Neural progenitor cell (in vitro differentiated cells): ENCODE measurements around the gene TTC39A. TPM values are rescaled to one million over a fixed set of nuclear protein-coding genes. Genes with fewer than 3 reads are reported as not detected.

ENCODE experiments used
- DNase-seq: peaks from one replicate; pipeline ENCODE4 v3.0.0-alpha.2; 2016; ENCODE audit warnings: low spot score
- H2AFZ ChIP-seq: fragments of 200-600 bp; sonication (generic); replicated peaks from 2 replicates; pipeline ENCODE4 v1.6.1; 2016; ENCODE audit warnings: antibody characterized with exemption
- H3F3A ChIP-seq: fragments of 200-600 bp; sonication (generic); 2 replicates; pipeline ENCODE4 v1.6.1; 2016; ENCODE audit warnings: antibody characterized with exemption, low read depth
- H3K27ac ChIP-seq: fragments of 200-600 bp; sonication (generic); 2 replicates; pipeline ENCODE4 v1.5.1; 2016; ENCODE audit warnings: mild to moderate bottlenecking
- H3K27me3 ChIP-seq: fragments of 200-600 bp; sonication (generic); 2 replicates; pipeline ENCODE4 v1.6.1; 2016; ENCODE audit warnings: mild to moderate bottlenecking, moderate library complexity
- H3K36me3 ChIP-seq: fragments of 200-600 bp; sonication (generic); 2 replicates; pipeline ENCODE4 v1.5.1; 2016
- H3K4me1 ChIP-seq: fragments of 200-600 bp; sonication (generic); 2 replicates; pipeline ENCODE4 v1.6.1; 2016; ENCODE audit warnings: mixed run types
- H3K4me2 ChIP-seq: fragments of 200-600 bp; sonication (generic); 2 replicates; pipeline ENCODE4 v1.6.1; 2016
- H3K4me3 ChIP-seq: fragments of 200-600 bp; sonication (generic); 2 replicates; pipeline ENCODE4 v1.5.1; 2016
- H3K79me2 ChIP-seq: fragments of 200-600 bp; sonication (generic); 2 replicates; pipeline ENCODE4 v1.6.1; 2016; ENCODE audit warnings: low read depth
- H3K9ac ChIP-seq: fragments of 200-600 bp; sonication (generic); 2 replicates; pipeline ENCODE4 v1.6.1; 2016
- H3K9me3 ChIP-seq: fragments of 200-600 bp; sonication (generic); 2 replicates; pipeline ENCODE4 v1.5.1; 2016; ENCODE audit warnings: low read depth
- H4K20me1 ChIP-seq: fragments of 200-600 bp; sonication (generic); 2 replicates; pipeline ENCODE4 v1.6.1; 2016; ENCODE audit warnings: low read depth
- H3K27ac Mint-ChIP-seq: 3 replicates; pipeline ENCODE4 v1.8.0; 2021; ENCODE audit warnings: mixed read lengths
- H3K27me3 Mint-ChIP-seq: 2 replicates; pipeline ENCODE4 v1.8.0; 2022; ENCODE audit warnings: low read depth, mild to moderate bottlenecking, inconsistent platforms, moderate library complexity, mixed read lengths; ENCODE audit not compliant: insufficient read depth
- H3K36me3 Mint-ChIP-seq: 3 replicates; pipeline ENCODE4 v1.8.0; 2021; ENCODE audit warnings: mixed read lengths
- H3K4me1 Mint-ChIP-seq: 3 replicates; pipeline ENCODE4 v1.8.0; 2021; ENCODE audit warnings: mixed read lengths
- H3K4me3 Mint-ChIP-seq: 3 replicates; pipeline ENCODE4 v1.8.0; 2021; ENCODE audit warnings: mild to moderate bottlenecking, moderate library complexity, mixed read lengths
- H3K9me3 Mint-ChIP-seq: 3 replicates; pipeline ENCODE4 v1.8.0; 2020; ENCODE audit warnings: mixed read lengths
- EZH2 ChIP-seq: fragments of 200-600 bp; sonication (generic); IDR thresholded peaks from 2 replicates; pipeline ENCODE4 v1.6.1; 2017; ENCODE audit warnings: antibody characterized with exemption, mild to moderate bottlenecking, moderate library complexity
- EZH2phosphoT487 ChIP-seq: fragments of 200-600 bp; sonication (generic); IDR thresholded peaks from 2 replicates; pipeline ENCODE4 v1.6.1; 2017; ENCODE audit warnings: antibody characterized with exemption
- total RNA-seq: library from RNA; depleted of rRNA; stranded (reverse); fragments of >200 nt; gene quantifications from 2 replicates; pipeline ENCODE4 v1.2.3, GENCODE V29; 2015; ENCODE audit warnings: low replicate concordance
- TF ChIP-seq, protein P1 (sequence below): fragments of 200-600 bp; sonication (generic); IDR thresholded peaks from 2 replicates; pipeline ENCODE4 v1.5.1; 2017; ENCODE audit warnings: antibody characterized with exemption, mild to moderate bottlenecking

TTC39A gene
- total RNA-seq, 1 donor from 2014 or later: 0.94 TPM

DNA sequence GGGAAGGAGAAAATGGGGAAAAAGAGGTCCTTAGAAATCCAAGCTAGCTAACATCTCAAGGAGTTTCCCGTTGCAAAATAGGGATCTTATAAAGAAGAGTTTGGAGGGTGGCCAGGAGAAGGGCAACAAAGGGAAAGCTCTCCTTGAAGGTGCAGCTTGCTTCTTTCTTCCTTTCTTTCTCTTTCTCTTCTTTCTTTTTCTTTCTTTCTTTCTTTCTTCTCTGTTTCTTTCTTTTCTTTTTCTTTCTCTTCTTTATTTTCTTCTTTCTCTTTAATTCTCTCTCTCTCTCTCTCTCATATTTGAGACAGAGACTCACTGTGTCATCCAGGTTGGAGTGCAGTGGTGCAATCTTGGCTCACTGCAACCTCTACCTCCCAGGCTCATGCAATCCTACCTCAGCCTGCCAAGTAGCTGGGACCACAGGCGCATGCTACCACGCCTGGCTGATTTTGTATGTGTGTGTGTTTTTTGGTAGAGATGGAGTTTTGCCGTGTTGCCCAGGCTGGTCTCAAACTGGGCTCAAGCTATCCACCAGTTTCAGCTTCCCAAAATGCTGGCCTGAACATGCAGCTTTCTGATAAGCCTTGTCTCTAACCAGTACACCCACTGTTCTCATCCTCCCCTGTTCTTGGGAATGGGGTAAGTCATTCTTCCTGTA, 49.9 kb downstream of the TTC39A start:
- TF ChIP-seq, protein P1, sequence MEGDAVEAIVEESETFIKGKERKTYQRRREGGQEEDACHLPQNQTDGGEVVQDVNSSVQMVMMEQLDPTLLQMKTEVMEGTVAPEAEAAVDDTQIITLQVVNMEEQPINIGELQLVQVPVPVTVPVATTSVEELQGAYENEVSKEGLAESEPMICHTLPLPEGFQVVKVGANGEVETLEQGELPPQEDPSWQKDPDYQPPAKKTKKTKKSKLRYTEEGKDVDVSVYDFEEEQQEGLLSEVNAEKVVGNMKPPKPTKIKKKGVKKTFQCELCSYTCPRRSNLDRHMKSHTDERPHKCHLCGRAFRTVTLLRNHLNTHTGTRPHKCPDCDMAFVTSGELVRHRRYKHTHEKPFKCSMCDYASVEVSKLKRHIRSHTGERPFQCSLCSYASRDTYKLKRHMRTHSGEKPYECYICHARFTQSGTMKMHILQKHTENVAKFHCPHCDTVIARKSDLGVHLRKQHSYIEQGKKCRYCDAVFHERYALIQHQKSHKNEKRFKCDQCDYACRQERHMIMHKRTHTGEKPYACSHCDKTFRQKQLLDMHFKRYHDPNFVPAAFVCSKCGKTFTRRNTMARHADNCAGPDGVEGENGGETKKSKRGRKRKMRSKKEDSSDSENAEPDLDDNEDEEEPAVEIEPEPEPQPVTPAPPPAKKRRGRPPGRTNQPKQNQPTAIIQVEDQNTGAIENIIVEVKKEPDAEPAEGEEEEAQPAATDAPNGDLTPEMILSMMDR: no peak
- TF ChIP-seq EZH2 (no peak), EZH2phosphoT487 (no peak)
- peaks cover 11% of the 10 kb centered on the region for H3F3A ChIP-seq
- H3K36me3 ChIP-seq: no peaks in the 10 kb centered on the region
- no peak for DNase-seq
- H3K4me1 ChIP-seq: peaks cover 12% of the 10 kb centered on the region
- no peak overlapping the region for H3K4me3 ChIP-seq
- H3K27ac ChIP-seq: no peak overlapping the region
- H4K20me1 ChIP-seq: peaks cover 7% of the 10 kb centered on the region
- no peaks in the 10 kb centered on the region for H3K79me2 ChIP-seq
- H3K4me2 ChIP-seq: no peak overlapping the region
- H3K36me3 Mint-ChIP-seq: peaks cover 2% of the 10 kb centered on the region
- no peak overlapping the region for H2AFZ ChIP-seq
- H3K9me3 ChIP-seq: no peaks in the 10 kb centered on the region
- H3K27ac Mint-ChIP-seq: no peak overlapping the region
- no peak overlapping the region for H3K4me3 Mint-ChIP-seq
- no peaks in the 10 kb centered on the region for H3K27me3 ChIP-seq
- H3K9ac ChIP-seq: no peak overlapping the region
- H3K9me3 Mint-ChIP-seq: no peaks in the 10 kb centered on the region
- H3K27me3 Mint-ChIP-seq: no peaks in the 10 kb centered on the region
- H3K4me1 Mint-ChIP-seq: peaks cover 14% of the 10 kb centered on the region

DNA sequence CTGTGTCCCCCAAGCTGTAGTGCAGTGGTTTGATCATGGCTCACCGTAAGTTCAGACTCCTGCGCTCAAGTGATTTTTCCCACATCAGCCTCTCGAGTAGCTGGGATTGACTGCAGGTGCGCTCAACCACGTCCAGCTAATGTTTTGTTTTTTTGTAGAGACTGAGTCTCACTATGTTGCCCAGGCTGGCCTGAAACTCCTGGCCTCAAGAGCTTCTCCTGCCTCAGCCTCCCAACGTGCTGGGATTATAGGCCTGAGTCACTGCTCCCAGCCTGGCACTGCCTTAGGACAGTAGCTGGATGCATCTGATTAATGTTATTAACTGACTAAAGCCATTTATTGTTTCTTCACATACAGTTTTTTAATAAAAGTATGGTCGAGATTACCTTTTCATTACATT, 54.1 kb downstream of the TTC39A start:
- Mint-ChIP-seq H3K9me3 (no peaks in the 10 kb centered on the region), H3K27ac (no peak overlapping the region), H3K4me1 (peaks cover 7% of the 10 kb centered on the region), H3K4me3 (no peak overlapping the region), H3K36me3 (peaks cover 12% of the 10 kb centered on the region), H3K27me3 (no peaks in the 10 kb centered on the region)
- no peak for TF ChIP-seq EZH2
- no peak for TF ChIP-seq EZH2phosphoT487
- TF ChIP-seq, protein P1: no peak
- Histone ChIP-seq H3F3A (no peaks in the 10 kb centered on the region), H3K27ac (no peak overlapping the region), H3K4me2 (no peak overlapping the region), H3K79me2 (no peaks in the 10 kb centered on the region), H4K20me1 (no peaks in the 10 kb centered on the region), H3K4me3 (no peak overlapping the region), H3K9ac (no peak overlapping the region), H3K36me3 (peaks cover 15% of the 10 kb centered on the region), H3K9me3 (no peaks in the 10 kb centered on the region), H3K4me1 (no peaks in the 10 kb centered on the region), H2AFZ (no peak overlapping the region), H3K27me3 (no peaks in the 10 kb centered on the region)
- no peak for DNase-seq

DNA sequence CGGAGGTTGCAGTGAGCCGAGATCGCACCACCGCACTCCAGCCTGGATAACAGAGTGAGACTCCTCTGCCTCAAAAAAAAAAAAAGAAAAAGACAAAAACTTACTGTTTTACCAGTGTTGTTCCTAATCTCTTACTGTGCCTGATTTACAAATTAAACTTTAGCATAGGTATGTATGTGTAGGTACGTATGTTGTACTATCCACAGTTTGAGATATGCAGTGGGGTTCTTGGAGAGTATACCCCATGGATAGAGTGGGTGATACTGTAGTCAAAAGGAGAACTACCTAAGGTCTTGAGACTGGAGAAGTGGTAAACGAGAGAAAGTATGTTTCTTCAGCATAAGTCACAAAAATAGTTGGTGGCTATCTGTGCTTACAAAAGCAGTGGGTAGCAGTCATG, 55.7 kb downstream of the TTC39A start:
- no peak overlapping the region for H3K27ac Mint-ChIP-seq
- no peaks in the 10 kb centered on the region for H3K27me3 Mint-ChIP-seq
- DNase-seq: no peak

More for the DNA sequence above, 55.7 kb downstream of the TTC39A start:
- no peak overlapping the region for H3K4me3 Mint-ChIP-seq
- Histone ChIP-seq H3K4me1 (no peaks in the 10 kb centered on the region), H3K9ac (no peak overlapping the region), H3K9me3 (no peaks in the 10 kb centered on the region), H3K4me2 (no peak overlapping the region), H3K79me2 (no peaks in the 10 kb centered on the region), H4K20me1 (no peaks in the 10 kb centered on the region), H3K27ac (no peak overlapping the region), H3K27me3 (no peaks in the 10 kb centered on the region), H3K4me3 (no peak overlapping the region), H3K36me3 (peaks cover 16% of the 10 kb centered on the region), H2AFZ (no peak overlapping the region), H3F3A (no peaks in the 10 kb centered on the region)
- H3K4me1 Mint-ChIP-seq: peaks cover 13% of the 10 kb centered on the region
- TF ChIP-seq EZH2phosphoT487 (no peak), EZH2 (no peak)
- TF ChIP-seq, protein P1: no peak
- no peaks in the 10 kb centered on the region for H3K9me3 Mint-ChIP-seq
- H3K36me3 Mint-ChIP-seq: peaks cover 21% of the 10 kb centered on the region
